T-helper 17 cell (primary cell): ENCODE measurements around the gene DBF4B. TPM values are rescaled to one million over a fixed set of nuclear protein-coding genes. Genes with fewer than 3 reads are reported as not detected.

Experiments used
- ATAC-seq: fragments of 150-1000 bp; cut with Tn5 transposase; 2 replicates; pipeline ENCODE4 v1.10.0; 2021; ENCODE audit warnings: mild to moderate bottlenecking, moderate library complexity
- DNase-seq, 3 donors: peaks; one replicate each; pipeline versions ENCODE4 v3.0.0 to v3.0.0-alpha.2; 2020 to 2021
- H3K9me3 ChIP-seq: one replicate; pipeline ENCODE4 v1.7.0; 2013; ENCODE audit warnings: low read length, mild to moderate bottlenecking; ENCODE audit not compliant: control insufficient read depth, poor library complexity, severe bottlenecking
- H3K27ac Mint-ChIP-seq: one replicate; pipeline ENCODE4 v1.8.0; 2022; ENCODE audit warnings: mild to moderate bottlenecking, moderate library complexity, mixed read lengths
- H3K27me3 Mint-ChIP-seq: one replicate; pipeline ENCODE4 v1.8.0; 2022; ENCODE audit warnings: mixed read lengths
- H3K36me3 Mint-ChIP-seq: one replicate; pipeline ENCODE4 v1.8.0; 2022; ENCODE audit warnings: low read depth, mixed read lengths
- H3K4me1 Mint-ChIP-seq: one replicate; pipeline ENCODE4 v1.8.0; 2022; ENCODE audit warnings: mild to moderate bottlenecking, mixed read lengths
- H3K4me3 Mint-ChIP-seq: one replicate; pipeline ENCODE4 v1.8.0; 2022; ENCODE audit warnings: mild to moderate bottlenecking, moderate library complexity, mixed read lengths
- total RNA-seq, 4 donors: library from RNA in 2 of 4; stranded (reverse) in 2 of 4; gene quantifications; one replicate each; pipeline ENCODE4 v1.2.3 and lab custom pipeline; 2022 to 2026

The DBF4B gene
- total RNA-seq, 2 donors from 2014 or later = 2.2 to 3.8 TPM

GRCh38 chr17:44758414-44759085, 50.1 kb downstream of the DBF4B start, which contains the start of gene ADAM11:
Gene ADAM11 (plus strand): TSS chr17:44758988. CDS start chr17:44759200, 212 bp downstream.
- H3K4me3 Mint-ChIP-seq = peak within 1 kb of the TSS; percentile 77
- no peaks in the 10 kb centered on the region for H3K4me1 Mint-ChIP-seq
- peaks cover 40% of the 10 kb centered on the region for H3K27me3 Mint-ChIP-seq
- H3K27ac Mint-ChIP-seq = no peak within 1 kb of the TSS
- no peaks in the 10 kb centered on the region for H3K9me3 ChIP-seq
- ATAC-seq (peak; percentile 58), DNase-seq (no peak)
- H3K36me3 Mint-ChIP-seq = peaks cover 2% of the 10 kb centered on the region

GRCh38 chr17:44759086-44759915, 50.8 kb downstream of the DBF4B start:
- no peak for DNase-seq
- Mint-ChIP-seq H3K4me1 (no peaks in the 10 kb centered on the region), H3K36me3 (no peaks in the 10 kb centered on the region), H3K4me3 (peak overlapping the region; percentile 12), H3K27ac (no peak overlapping the region), H3K27me3 (peaks cover 46% of the 10 kb centered on the region)
- no peaks in the 10 kb centered on the region for H3K9me3 ChIP-seq
- ATAC-seq = peak; percentile 32

- Mint-ChIP-seq H3K27me3 (peaks cover 49% of the 10 kb centered on the region), H3K36me3 (no peaks in the 10 kb centered on the region), H3K4me1 (no peaks in the 10 kb centered on the region), H3K27ac (no peak overlapping the region), H3K4me3 (no peak overlapping the region)
- no peaks in the 10 kb centered on the region for H3K9me3 ChIP-seq
- DNase-seq (no peak), ATAC-seq (no peak)
Observed at GRCh38 chr17:44759916-44760243, 51.4 kb downstream of the DBF4B start.

GRCh38 chr17:44760474-44761308, 52.2 kb downstream of the DBF4B start:
- H3K4me1 Mint-ChIP-seq = no peaks in the 10 kb centered on the region
- ATAC-seq (no peak), DNase-seq (no peak)
- peaks cover 49% of the 10 kb centered on the region for H3K27me3 Mint-ChIP-seq
- no peak overlapping the region for H3K27ac Mint-ChIP-seq
- H3K9me3 ChIP-seq = no peaks in the 10 kb centered on the region
- H3K36me3 Mint-ChIP-seq = no peaks in the 10 kb centered on the region
- peak overlapping the region; percentile 47 for H3K4me3 Mint-ChIP-seq

- DNase-seq = no peak
- no peaks in the 10 kb centered on the region for H3K36me3 Mint-ChIP-seq
- no peak for ATAC-seq
- no peaks in the 10 kb centered on the region for H3K4me1 Mint-ChIP-seq
- H3K9me3 ChIP-seq = no peaks in the 10 kb centered on the region
- peaks cover 53% of the 10 kb centered on the region for H3K27me3 Mint-ChIP-seq
- H3K27ac Mint-ChIP-seq = no peak overlapping the region
- H3K4me3 Mint-ChIP-seq = no peak overlapping the region
Observed at GRCh38 chr17:44761932-44762810, 53.7 kb downstream of the DBF4B start.

- Mint-ChIP-seq H3K27ac (no peak overlapping the region), H3K4me1 (no peaks in the 10 kb centered on the region), H3K27me3 (peaks cover 50% of the 10 kb centered on the region), H3K4me3 (no peak overlapping the region), H3K36me3 (no peaks in the 10 kb centered on the region)
- no peak for DNase-seq
- no peaks in the 10 kb centered on the region for H3K9me3 ChIP-seq
- ATAC-seq = no peak
Observed at GRCh38 chr17:44763170-44763569, 54.7 kb downstream of the DBF4B start.

GRCh38 chr17:44765965-44766364, 57.5 kb downstream of the DBF4B start:
- DNase-seq (no peak), ATAC-seq (no peak)
- H3K27ac Mint-ChIP-seq = no peak overlapping the region
- no peaks in the 10 kb centered on the region for H3K9me3 ChIP-seq
- peaks cover 46% of the 10 kb centered on the region for H3K27me3 Mint-ChIP-seq
- no peaks in the 10 kb centered on the region for H3K4me1 Mint-ChIP-seq
- H3K4me3 Mint-ChIP-seq = no peak overlapping the region
- no peaks in the 10 kb centered on the region for H3K36me3 Mint-ChIP-seq

GRCh38 chr17:44766409-44767038, 58.1 kb downstream of the DBF4B start:
- Mint-ChIP-seq H3K36me3 (no peaks in the 10 kb centered on the region), H3K27ac (peak overlapping the region; percentile 14), H3K27me3 (peaks cover 40% of the 10 kb centered on the region), H3K4me1 (no peaks in the 10 kb centered on the region), H3K4me3 (no peak overlapping the region)
- ATAC-seq = no peak
- no peaks in the 10 kb centered on the region for H3K9me3 ChIP-seq
- DNase-seq = no peak

- no peaks in the 10 kb centered on the region for H3K4me1 Mint-ChIP-seq
- H3K36me3 Mint-ChIP-seq = no peaks in the 10 kb centered on the region
- no peak overlapping the region for H3K27ac Mint-ChIP-seq
- H3K4me3 Mint-ChIP-seq = no peak overlapping the region
- peaks cover 34% of the 10 kb centered on the region for H3K27me3 Mint-ChIP-seq
- no peaks in the 10 kb centered on the region for H3K9me3 ChIP-seq
- ATAC-seq (no peak), DNase-seq (no peak)
Observed at GRCh38 chr17:44767493-44767892, 59.0 kb downstream of the DBF4B start.

- Mint-ChIP-seq H3K36me3 (no peaks in the 10 kb centered on the region), H3K27ac (no peak overlapping the region), H3K27me3 (peaks cover 29% of the 10 kb centered on the region), H3K4me3 (no peak overlapping the region), H3K4me1 (no peaks in the 10 kb centered on the region)
- H3K9me3 ChIP-seq = no peaks in the 10 kb centered on the region
- ATAC-seq (no peak), DNase-seq (no peak)
Observed at GRCh38 chr17:44768505-44769142, 60.2 kb downstream of the DBF4B start.

GRCh38 chr17:44769230-44769629, 60.8 kb downstream of the DBF4B start:
- H3K9me3 ChIP-seq = no peaks in the 10 kb centered on the region
- Mint-ChIP-seq H3K4me3 (no peak overlapping the region), H3K36me3 (no peaks in the 10 kb centered on the region), H3K4me1 (no peaks in the 10 kb centered on the region), H3K27me3 (peaks cover 24% of the 10 kb centered on the region), H3K27ac (no peak overlapping the region)
- DNase-seq = no peak
- no peak for ATAC-seq

- Mint-ChIP-seq H3K27ac (no peak overlapping the region), H3K4me3 (no peak overlapping the region), H3K27me3 (peaks cover 20% of the 10 kb centered on the region), H3K4me1 (no peaks in the 10 kb centered on the region), H3K36me3 (no peaks in the 10 kb centered on the region)
- no peak for ATAC-seq
- no peak for DNase-seq
- no peaks in the 10 kb centered on the region for H3K9me3 ChIP-seq
Observed at GRCh38 chr17:44769647-44770084, 61.2 kb downstream of the DBF4B start.
